ENCODE data around the gene OSTF1. TPM values are rescaled to one million over a fixed set of nuclear protein-coding genes. Genes with fewer than 3 reads are reported as not detected.

The OSTF1 gene
- total and polyA plus RNA-seq, 3 experiments from 2014 or later, result 71.9 to 170 (median 76.0) TPM

DNA sequence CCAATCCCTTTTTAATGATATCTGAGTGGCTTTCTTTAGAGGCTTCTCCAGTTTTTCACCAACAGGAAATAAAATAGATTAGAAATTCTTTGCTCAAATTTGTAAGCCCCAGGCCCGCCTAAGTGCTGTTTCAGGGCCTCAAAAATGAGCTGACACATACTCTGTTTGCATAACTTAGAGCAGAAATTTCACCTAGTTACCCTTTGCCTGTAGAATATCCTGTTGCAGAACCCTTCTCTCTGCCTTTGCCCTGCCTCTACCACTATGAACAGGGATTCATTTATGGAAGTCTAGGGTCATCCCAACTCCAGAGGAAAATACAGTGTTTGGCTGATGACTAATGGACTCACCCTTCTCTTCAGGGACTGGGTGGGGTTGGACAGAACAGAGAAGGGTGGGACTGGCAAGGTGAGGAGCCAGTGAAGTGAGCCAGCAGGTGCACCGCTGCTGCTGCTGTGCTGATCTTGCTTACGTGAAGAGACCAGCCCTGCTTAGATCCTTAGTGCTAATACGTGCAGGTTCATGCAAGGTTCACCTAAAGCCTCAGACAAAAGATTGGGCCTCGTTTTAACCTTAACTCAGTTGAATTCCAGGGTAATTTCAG, 22.8 kb downstream of the OSTF1 start:
- CTCF ChIA-PET, result interaction anchor here (1.5 kb wide), 1 partner anchor 23 kb away, joined by 3 read pairs; the partner anchor contains the start of gene NMRK1
- H3K36me3 Mint-ChIP-seq, result peaks cover 0 to 9% (median 4%) of the 10 kb centered on the region in 3 donors
- H3K4me1 ChIP-seq (ENCODE audit: insufficient read depth, low read length), result peaks cover 15% of the 10 kb centered on the region
- H3K9me3 Mint-ChIP-seq, result no peaks in the 10 kb centered on the region
- no peak overlapping the region for H3K27ac ChIP-seq (ENCODE audit: low read depth, low read length)
- no peaks in the 10 kb centered on the region for H3K27me3 ChIP-seq (ENCODE audit: insufficient read depth, low read length, poor library complexity, severe bottlenecking)
- no peak overlapping the region for H3K4me3 ChIP-seq (ENCODE audit: low read length)
- H3K9me3 ChIP-seq (ENCODE audit: low read length), result no peaks in the 10 kb centered on the region
- peaks cover 55 to 82% (median 80%) of the 10 kb centered on the region in 3 donors for H3K4me1 Mint-ChIP-seq
- POLR2A ChIA-PET, result no interaction called here
- no peaks in the 10 kb centered on the region for H3K36me3 ChIP-seq (ENCODE audit: insufficient read depth, low read length)
- no peak for DNase-seq
- no peaks in the 10 kb centered on the region for H3K27me3 Mint-ChIP-seq
- H3K27ac Mint-ChIP-seq, result peak overlapping the region; percentile 5 to 93 (median 68)
- peak overlapping the region in 4 of 7 donors; percentile 15 to 52 (median 26) for H3K4me3 Mint-ChIP-seq

DNA sequence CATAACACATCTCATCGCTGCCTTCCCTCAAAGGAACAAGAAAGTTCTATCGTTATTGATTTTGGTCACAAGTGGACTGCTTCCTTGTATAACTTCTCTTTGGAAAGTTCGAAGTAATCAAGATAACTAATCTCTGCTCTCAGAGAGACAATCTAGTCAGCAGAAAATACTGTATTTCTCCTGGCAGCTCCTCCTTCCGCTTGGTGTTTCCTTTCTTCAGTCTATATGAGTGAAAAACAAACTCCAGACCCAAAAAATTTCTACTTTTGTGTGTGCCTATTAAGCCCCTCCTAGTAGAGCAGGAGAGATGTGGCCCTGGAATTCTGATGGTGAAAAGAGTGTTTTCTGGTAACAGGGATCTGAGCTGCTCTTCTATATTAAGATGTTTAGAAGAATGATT, 24.5 kb downstream of the OSTF1 start:
- Histone ChIP-seq H3K9me3 (ENCODE audit: low read length) (no peaks in the 10 kb centered on the region), H3K36me3 (ENCODE audit: insufficient read depth, low read length) (peaks cover under 1% of the 10 kb centered on the region), H3K4me3 (ENCODE audit: low read length) (no peak overlapping the region), H3K27me3 (ENCODE audit: insufficient read depth, low read length, poor library complexity, severe bottlenecking) (no peaks in the 10 kb centered on the region), H3K4me1 (ENCODE audit: insufficient read depth, low read length) (peaks cover 24% of the 10 kb centered on the region), H3K27ac (ENCODE audit: low read depth, low read length) (no peak overlapping the region)
- peaks cover 57 to 86% (median 82%) of the 10 kb centered on the region in 3 donors for H3K4me1 Mint-ChIP-seq
- peak overlapping the region in 7 of 8 donors; percentile 5 to 84 (median 77) for H3K27ac Mint-ChIP-seq
- POLR2A ChIA-PET, result no interaction called here
- CTCF ChIA-PET, result no interaction called here
- no peaks in the 10 kb centered on the region for H3K27me3 Mint-ChIP-seq
- H3K36me3 Mint-ChIP-seq, result peaks cover under 1 to 15% (median 5%) of the 10 kb centered on the region in 3 donors
- H3K9me3 Mint-ChIP-seq, result no peaks in the 10 kb centered on the region
- H3K4me3 Mint-ChIP-seq, result peak overlapping the region in 3 of 7 donors; percentile 12 to 59 (median 16)
- DNase-seq, result no peak

DNA sequence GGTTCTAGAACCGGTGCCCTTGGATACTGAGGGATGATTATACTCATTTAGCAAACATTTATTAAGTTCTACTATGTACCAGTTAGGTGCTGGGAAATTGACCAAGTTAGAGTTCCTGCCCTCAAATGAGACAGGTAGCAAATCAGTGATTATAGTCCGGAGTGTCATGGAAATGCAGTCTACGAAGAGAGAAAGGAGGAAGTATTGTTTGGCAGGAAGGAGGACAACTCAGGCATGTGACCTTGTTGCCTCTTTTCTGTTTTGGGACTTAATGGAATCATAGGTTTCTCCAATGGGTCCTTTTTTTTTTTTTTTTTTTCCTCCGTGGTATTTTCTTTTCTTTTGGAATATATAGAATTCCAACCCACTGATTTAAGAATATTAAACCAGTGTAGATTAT, 28.0 kb downstream of the OSTF1 start:
- Histone ChIP-seq H3K27ac (ENCODE audit: low read depth, low read length) (no peak overlapping the region), H3K4me1 (ENCODE audit: insufficient read depth, low read length) (peaks cover 19% of the 10 kb centered on the region), H3K36me3 (ENCODE audit: insufficient read depth, low read length) (peaks cover 13% of the 10 kb centered on the region), H3K27me3 (ENCODE audit: insufficient read depth, low read length, poor library complexity, severe bottlenecking) (no peaks in the 10 kb centered on the region), H3K4me3 (ENCODE audit: low read length) (no peak overlapping the region), H3K9me3 (ENCODE audit: low read length) (no peaks in the 10 kb centered on the region)
- Mint-ChIP-seq H3K36me3 (peaks cover 11 to 38% (median 21%) of the 10 kb centered on the region in 3 donors), H3K4me1 (peaks cover 58 to 82% (median 78%) of the 10 kb centered on the region in 3 donors), H3K9me3 (no peaks in the 10 kb centered on the region), H3K4me3 (no peak overlapping the region), H3K27me3 (no peaks in the 10 kb centered on the region), H3K27ac (peak overlapping the region in 7 of 8 donors; percentile 14 to 79 (median 32))
- ChIA-PET POLR2A (no interaction called here), CTCF (no interaction called here)
- no peak for DNase-seq

DNA sequence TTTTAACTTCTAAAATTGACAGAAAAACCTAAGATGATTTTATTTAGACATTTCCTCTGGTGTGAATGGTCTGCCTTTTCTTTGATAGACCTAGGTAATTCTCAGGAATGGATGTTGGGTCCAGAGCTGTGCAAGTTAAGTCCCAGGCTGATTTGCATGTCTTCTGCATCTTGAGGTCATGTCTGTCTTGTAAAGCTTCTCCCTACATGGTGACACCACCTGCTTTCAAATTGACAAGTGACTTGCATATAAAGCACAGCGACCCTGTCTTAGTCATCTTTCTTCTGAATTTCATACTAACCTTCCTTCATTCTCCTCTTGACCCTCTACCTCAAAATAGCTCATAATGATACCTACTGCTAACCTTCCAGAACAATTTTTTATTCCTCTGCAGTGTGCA, 29.2 kb downstream of the OSTF1 start:
- peaks cover 20% of the 10 kb centered on the region for H3K4me1 ChIP-seq (ENCODE audit: insufficient read depth, low read length)
- H3K27ac Mint-ChIP-seq, result peak overlapping the region in 6 of 8 donors; percentile 9 to 69 (median 58)
- no peak overlapping the region for H3K4me3 ChIP-seq (ENCODE audit: low read length)
- H3K27me3 Mint-ChIP-seq, result no peaks in the 10 kb centered on the region
- no peaks in the 10 kb centered on the region for H3K9me3 Mint-ChIP-seq
- peaks cover 11 to 48% (median 21%) of the 10 kb centered on the region in 3 donors for H3K36me3 Mint-ChIP-seq
- H3K4me1 Mint-ChIP-seq, result peaks cover 63 to 83% (median 78%) of the 10 kb centered on the region in 3 donors
- DNase-seq, result no peak
- no peak overlapping the region for H3K27ac ChIP-seq (ENCODE audit: low read depth, low read length)
- peaks cover 13% of the 10 kb centered on the region for H3K36me3 ChIP-seq (ENCODE audit: insufficient read depth, low read length)
- no peaks in the 10 kb centered on the region for H3K27me3 ChIP-seq (ENCODE audit: insufficient read depth, low read length, poor library complexity, severe bottlenecking)
- ChIA-PET POLR2A (no interaction called here), CTCF (no interaction called here)
- no peak overlapping the region for H3K4me3 Mint-ChIP-seq
- H3K9me3 ChIP-seq (ENCODE audit: low read length), result no peaks in the 10 kb centered on the region

DNA sequence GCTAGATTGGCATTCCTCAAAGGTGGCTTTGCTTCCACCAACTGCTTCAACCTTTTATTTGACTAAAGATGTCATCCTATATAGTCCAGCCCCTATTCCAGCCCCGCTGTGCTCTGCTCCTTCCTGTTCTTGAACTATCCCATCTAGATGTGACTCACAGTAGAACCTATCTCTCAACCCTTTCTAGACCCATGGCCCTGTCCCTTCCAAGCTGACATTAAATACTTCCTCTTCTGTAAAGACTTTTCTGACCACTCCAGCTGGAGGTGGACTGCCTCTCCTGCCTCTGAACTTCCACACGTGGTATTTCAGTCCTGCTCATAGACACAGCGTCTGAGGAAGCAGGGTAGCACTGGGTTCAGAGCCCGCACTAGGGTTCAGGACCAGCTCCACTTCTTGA, 32.4 kb downstream of the OSTF1 start:
- Mint-ChIP-seq H3K4me1 (peaks cover 64 to 85% (median 82%) of the 10 kb centered on the region in 3 donors), H3K4me3 (peak overlapping the region in 3 of 7 donors; percentile 44 to 60 (median 46)), H3K27ac (peak overlapping the region in 7 of 8 donors; percentile 15 to 93 (median 59)), H3K36me3 (peaks cover 11 to 60% (median 25%) of the 10 kb centered on the region in 3 donors), H3K9me3 (no peaks in the 10 kb centered on the region), H3K27me3 (no peaks in the 10 kb centered on the region)
- ChIA-PET POLR2A (no interaction called here), CTCF (interaction anchor here (2.1 kb wide), 1 partner anchor 16 kb away, joined by 7 read pairs; no protein-coding TSS in a partner anchor)
- Histone ChIP-seq H3K9me3 (ENCODE audit: low read length) (no peaks in the 10 kb centered on the region), H3K27ac (ENCODE audit: low read depth, low read length) (no peak overlapping the region), H3K4me3 (ENCODE audit: low read length) (no peak overlapping the region), H3K4me1 (ENCODE audit: insufficient read depth, low read length) (peaks cover 20% of the 10 kb centered on the region), H3K36me3 (ENCODE audit: insufficient read depth, low read length) (peaks cover 13% of the 10 kb centered on the region), H3K27me3 (ENCODE audit: insufficient read depth, low read length, poor library complexity, severe bottlenecking) (no peaks in the 10 kb centered on the region)
- no peak for DNase-seq

DNA sequence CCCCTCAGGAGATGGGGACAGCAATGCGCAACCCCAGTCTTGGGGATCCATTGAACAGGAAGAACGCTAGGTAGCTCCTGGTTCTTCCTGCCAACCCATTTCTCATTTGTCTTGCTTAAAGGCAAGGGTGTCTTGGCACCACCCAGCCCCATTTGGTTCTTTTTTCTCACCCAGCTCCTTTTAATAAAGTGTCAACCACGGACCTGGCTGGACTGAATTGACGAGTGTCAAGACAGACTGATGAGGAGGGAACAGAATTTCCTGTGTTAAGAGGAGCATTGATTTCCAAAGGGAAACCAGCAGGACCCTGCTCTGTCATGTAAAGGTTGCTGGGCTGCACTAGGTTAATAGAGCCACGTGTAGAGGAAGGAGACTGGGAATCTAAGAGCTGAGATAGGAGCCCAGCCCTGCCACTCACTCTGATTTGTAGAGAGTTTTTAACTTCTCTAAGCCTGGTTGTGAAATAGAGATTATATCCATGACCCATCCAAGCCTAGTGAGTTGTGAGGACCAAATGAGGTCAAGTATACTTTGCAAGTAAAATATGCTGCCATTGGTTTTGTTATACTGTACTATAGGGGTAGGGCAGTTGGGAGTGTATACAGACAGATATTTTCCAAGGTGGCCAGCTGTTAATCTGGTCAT, 33.7 kb downstream of the OSTF1 start:
- Mint-ChIP-seq H3K9me3 (no peaks in the 10 kb centered on the region), H3K27ac (peak overlapping the region; percentile 54 to 94 (median 86)), H3K4me3 (peak overlapping the region in 2 of 7 donors; percentile 25 to 37), H3K36me3 (peaks cover 11 to 61% (median 25%) of the 10 kb centered on the region in 3 donors), H3K4me1 (peaks cover 60 to 88% (median 80%) of the 10 kb centered on the region in 3 donors), H3K27me3 (no peaks in the 10 kb centered on the region)
- H3K27ac ChIP-seq (ENCODE audit: low read depth, low read length), result no peak overlapping the region
- no peak for DNase-seq
- peaks cover 18% of the 10 kb centered on the region for H3K4me1 ChIP-seq (ENCODE audit: insufficient read depth, low read length)
- no peak overlapping the region for H3K4me3 ChIP-seq (ENCODE audit: low read length)
- no peaks in the 10 kb centered on the region for H3K27me3 ChIP-seq (ENCODE audit: insufficient read depth, low read length, poor library complexity, severe bottlenecking)
- POLR2A ChIA-PET, result interaction anchor here (0.7 kb wide), 1 partner anchor 32 kb away, joined by 3 read pairs; no protein-coding TSS in a partner anchor
- peaks cover 13% of the 10 kb centered on the region for H3K36me3 ChIP-seq (ENCODE audit: insufficient read depth, low read length)
- no peaks in the 10 kb centered on the region for H3K9me3 ChIP-seq (ENCODE audit: low read length)
- CTCF ChIA-PET, result interaction anchor here (1.7 to 2.1 kb wide), 2 partner anchors 17 to 34 kb away, joined by 4 to 7 read pairs; partner anchors contain the start of genes NMRK1 and OSTF1

DNA sequence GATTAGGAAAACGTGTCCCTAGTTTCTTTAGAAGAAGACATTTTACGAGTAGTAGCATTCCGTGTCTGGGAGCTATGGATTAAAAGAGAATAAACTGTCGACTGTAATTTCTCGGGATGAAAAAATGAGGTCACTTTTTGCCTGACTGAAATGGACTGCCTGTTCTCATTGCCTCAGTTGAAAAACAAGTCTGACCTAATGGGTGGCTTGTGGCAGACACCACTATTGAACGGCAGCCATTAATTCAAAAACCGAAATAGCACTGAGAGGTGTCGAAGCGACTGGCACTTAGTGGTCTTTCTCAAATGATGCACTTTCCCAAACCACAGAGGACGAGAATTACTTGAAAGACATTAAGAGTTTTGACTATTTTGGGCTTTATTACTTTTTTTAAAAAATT, 35.4 kb downstream of the OSTF1 start:
- no peak overlapping the region for H3K4me3 Mint-ChIP-seq
- no peaks in the 10 kb centered on the region for H3K27me3 Mint-ChIP-seq
- peaks cover 1 to 53% (median 14%) of the 10 kb centered on the region in 3 donors for H3K36me3 Mint-ChIP-seq
- peaks cover 57 to 87% (median 78%) of the 10 kb centered on the region in 3 donors for H3K4me1 Mint-ChIP-seq
- DNase-seq, result no peak
- peak overlapping the region in 5 of 8 donors; percentile 35 to 83 (median 62) for H3K27ac Mint-ChIP-seq
- ChIA-PET CTCF (no interaction called here), POLR2A (no interaction called here)
- H3K9me3 Mint-ChIP-seq, result no peaks in the 10 kb centered on the region
- Histone ChIP-seq H3K27ac (ENCODE audit: low read depth, low read length) (no peak overlapping the region), H3K9me3 (ENCODE audit: low read length) (no peaks in the 10 kb centered on the region), H3K4me1 (ENCODE audit: insufficient read depth, low read length) (peaks cover 15% of the 10 kb centered on the region), H3K4me3 (ENCODE audit: low read length) (no peak overlapping the region), H3K36me3 (ENCODE audit: insufficient read depth, low read length) (peaks cover 3% of the 10 kb centered on the region), H3K27me3 (ENCODE audit: insufficient read depth, low read length, poor library complexity, severe bottlenecking) (no peaks in the 10 kb centered on the region)

DNA sequence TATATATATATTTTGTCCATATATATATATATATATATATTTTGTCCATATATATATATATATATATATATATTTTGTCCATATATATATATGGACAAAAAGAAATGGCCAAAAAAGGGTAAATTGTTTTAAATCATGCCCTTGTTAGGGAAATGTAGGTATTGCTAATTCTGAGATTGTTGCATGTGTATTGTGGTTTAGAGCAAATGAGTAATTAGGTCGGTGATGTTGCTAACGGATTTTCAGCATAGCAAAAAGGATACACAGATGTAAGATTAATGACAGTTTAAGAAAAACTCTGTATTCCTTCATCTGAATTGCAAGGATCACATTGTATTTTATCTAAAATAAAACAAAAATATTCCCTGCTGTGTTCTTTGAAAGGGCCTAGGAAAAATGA, 40.2 kb downstream of the OSTF1 start:
- DNase-seq, result no peak
- no peak overlapping the region for H3K27ac ChIP-seq (ENCODE audit: low read depth, low read length)
- no peaks in the 10 kb centered on the region for H3K9me3 ChIP-seq (ENCODE audit: low read length)
- no peak overlapping the region for H3K4me3 ChIP-seq (ENCODE audit: low read length)
- peak overlapping the region in 6 of 8 donors; percentile 14 to 58 (median 40) for H3K27ac Mint-ChIP-seq
- H3K9me3 Mint-ChIP-seq, result no peaks in the 10 kb centered on the region
- peaks cover 39 to 85% (median 83%) of the 10 kb centered on the region in 3 donors for H3K4me1 Mint-ChIP-seq
- ChIA-PET CTCF (no interaction called here), POLR2A (no interaction called here)
- H3K4me1 ChIP-seq (ENCODE audit: insufficient read depth, low read length), result peaks cover 5% of the 10 kb centered on the region
- peaks cover 0 to 1% of the 10 kb centered on the region in 2 donors for H3K27me3 Mint-ChIP-seq
- no peaks in the 10 kb centered on the region for H3K27me3 ChIP-seq (ENCODE audit: insufficient read depth, low read length, poor library complexity, severe bottlenecking)
- H3K4me3 Mint-ChIP-seq, result no peak overlapping the region
- H3K36me3 ChIP-seq (ENCODE audit: insufficient read depth, low read length), result peaks cover 14% of the 10 kb centered on the region
- peaks cover 5 to 67% (median 25%) of the 10 kb centered on the region in 3 donors for H3K36me3 Mint-ChIP-seq

Data from CD8-positive, alpha-beta memory T cell (primary cell).